GM15510 (cell line): ENCODE results near the gene NDUFAB1.

Source experiments
- POLR2A ChIP-seq: IDR thresholded peaks from 3 replicates; pipeline ENCODE4 v1.6.1; 2011; ENCODE audit warnings: borderline replicate concordance; ENCODE audit not compliant: insufficient read length; ENCODE audit errors: extremely low read depth

NDUFAB1 gene

GRCh38 chr16:23595246-23595950 is 718 bp downstream of the NDUFAB1 start:
- no peak for TF ChIP-seq POLR2A

- no peak for TF ChIP-seq POLR2A
These were observed 1.9 kb downstream of the NDUFAB1 start for GRCh38 chr16:23594186-23594585.

- no peak for TF ChIP-seq POLR2A
These were observed 5.9 kb downstream of the NDUFAB1 start for GRCh38 chr16:23590181-23590580.

- no peak for TF ChIP-seq POLR2A
These were observed 8.4 kb downstream of the NDUFAB1 start for GRCh38 chr16:23587726-23588125.

- TF ChIP-seq POLR2A, result no peak
These were observed 11.7 kb downstream of the NDUFAB1 start for GRCh38 chr16:23584186-23585076.

GRCh38 chr16:23581764-23582163 is 14.4 kb downstream of the NDUFAB1 start:
- TF ChIP-seq POLR2A, result no peak

- no peak for TF ChIP-seq POLR2A
These were observed 15.7 kb downstream of the NDUFAB1 start for GRCh38 chr16:23580391-23580790.

- TF ChIP-seq POLR2A, result no peak
These were observed 16.7 kb downstream of the NDUFAB1 start for GRCh38 chr16:23579371-23579770.

GRCh38 chr16:23578101-23578830 is 17.9 kb downstream of the NDUFAB1 start:
- no peak for TF ChIP-seq POLR2A

GRCh38 chr16:23577493-23577892 is 18.6 kb downstream of the NDUFAB1 start:
- no peak for TF ChIP-seq POLR2A

- TF ChIP-seq POLR2A, result no peak
These were observed 20.3 kb downstream of the NDUFAB1 start for GRCh38 chr16:23575834-23576233.

- TF ChIP-seq POLR2A, result no peak
These were observed 22.3 kb downstream of the NDUFAB1 start for GRCh38 chr16:23573817-23574216.

- TF ChIP-seq POLR2A, result no peak
These were observed 23.7 kb downstream of the NDUFAB1 start for GRCh38 chr16:23572394-23572793.

- TF ChIP-seq POLR2A, result no peak
These were observed 24.2 kb downstream of the NDUFAB1 start for GRCh38 chr16:23571895-23572294.

- no peak for TF ChIP-seq POLR2A
These were observed 25.0 kb downstream of the NDUFAB1 start for GRCh38 chr16:23570992-23571632.
